ENCODE data around the gene ZIC5. TPM values are rescaled to one million over a fixed set of nuclear protein-coding genes. Genes with fewer than 3 reads are reported as not detected.

Gene ZIC5
- total RNA-seq, 1 experiment from 2014 or later: 5.2 TPM

- BruUV-seq (replicated peaks): no TSS peak
- ChIA-PET CTCF (no interaction called here), POLR2A (no interaction called here)
- Histone ChIP-seq H3K36me3 (ENCODE audit: control insufficient read depth, insufficient read depth, low read length) (no peaks in the 10 kb centered on the region; the same call in 1 of the 2 replicates), H3K4me1 (ENCODE audit: control insufficient read depth, insufficient read depth, low read length) (peaks cover 15% of the 10 kb centered on the region), H3K27ac (ENCODE audit: low read length) (no peak overlapping the region), H3K9me3 (ENCODE audit: control insufficient read depth, insufficient read depth, low read depth, low read length) (no peaks in the 10 kb centered on the region), H3K4me3 (ENCODE audit: low read depth in 2 of 2, low read length in 2 of 2) (no peak overlapping the region), H3K27me3 (ENCODE audit: control insufficient read depth, insufficient read depth, low read length) (no peaks in the 10 kb centered on the region)
- DNase-seq (ENCODE audit: low read depth, low spot score) (no peak), ATAC-seq (no peak)
- intact Hi-C loops (cut with micrococcal nuclease; ENCODE audit: unreplicated experiment) (no loop called here), in situ Hi-C loops (cut with HindIII; ENCODE audit: low pct_unique_long_range_greater_than_20kb, low sequenced_read_pairs) (no loop called here)
- TF ChIP-seq CTCF (IDR thresholded peaks at IDR 0.05) (no peak), POLR2AphosphoS5 (IDR thresholded peaks at IDR 0.05; ENCODE audit: low read depth, low read length) (no peak), TCF7L2 (IDR thresholded peaks at IDR 0.05; ENCODE audit: low read depth, low read length) (no peak), SIN3A (IDR thresholded peaks at IDR 0.05; ENCODE audit: borderline replicate concordance, insufficient read depth, low read depth, low read length) (no peak)
- TF ChIP-seq, protein P1, sequence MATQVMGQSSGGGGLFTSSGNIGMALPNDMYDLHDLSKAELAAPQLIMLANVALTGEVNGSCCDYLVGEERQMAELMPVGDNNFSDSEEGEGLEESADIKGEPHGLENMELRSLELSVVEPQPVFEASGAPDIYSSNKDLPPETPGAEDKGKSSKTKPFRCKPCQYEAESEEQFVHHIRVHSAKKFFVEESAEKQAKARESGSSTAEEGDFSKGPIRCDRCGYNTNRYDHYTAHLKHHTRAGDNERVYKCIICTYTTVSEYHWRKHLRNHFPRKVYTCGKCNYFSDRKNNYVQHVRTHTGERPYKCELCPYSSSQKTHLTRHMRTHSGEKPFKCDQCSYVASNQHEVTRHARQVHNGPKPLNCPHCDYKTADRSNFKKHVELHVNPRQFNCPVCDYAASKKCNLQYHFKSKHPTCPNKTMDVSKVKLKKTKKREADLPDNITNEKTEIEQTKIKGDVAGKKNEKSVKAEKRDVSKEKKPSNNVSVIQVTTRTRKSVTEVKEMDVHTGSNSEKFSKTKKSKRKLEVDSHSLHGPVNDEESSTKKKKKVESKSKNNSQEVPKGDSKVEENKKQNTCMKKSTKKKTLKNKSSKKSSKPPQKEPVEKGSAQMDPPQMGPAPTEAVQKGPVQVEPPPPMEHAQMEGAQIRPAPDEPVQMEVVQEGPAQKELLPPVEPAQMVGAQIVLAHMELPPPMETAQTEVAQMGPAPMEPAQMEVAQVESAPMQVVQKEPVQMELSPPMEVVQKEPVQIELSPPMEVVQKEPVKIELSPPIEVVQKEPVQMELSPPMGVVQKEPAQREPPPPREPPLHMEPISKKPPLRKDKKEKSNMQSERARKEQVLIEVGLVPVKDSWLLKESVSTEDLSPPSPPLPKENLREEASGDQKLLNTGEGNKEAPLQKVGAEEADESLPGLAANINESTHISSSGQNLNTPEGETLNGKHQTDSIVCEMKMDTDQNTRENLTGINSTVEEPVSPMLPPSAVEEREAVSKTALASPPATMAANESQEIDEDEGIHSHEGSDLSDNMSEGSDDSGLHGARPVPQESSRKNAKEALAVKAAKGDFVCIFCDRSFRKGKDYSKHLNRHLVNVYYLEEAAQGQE (IDR thresholded peaks at IDR 0.05; ENCODE audit: insufficient read depth in 1 of 2, low read depth in 2 of 2, low read length in 1 of 2): no peak
Observed at GRCh38 chr13:99973808-99974185, 2.2 kb upstream of the ZIC5 start.

GRCh38 chr13:99973163-99973807 is 1.7 kb upstream of the ZIC5 start:
- intact Hi-C loops (cut with micrococcal nuclease; ENCODE audit: unreplicated experiment) (no loop called here), in situ Hi-C loops (cut with HindIII; ENCODE audit: low pct_unique_long_range_greater_than_20kb, low sequenced_read_pairs) (no loop called here)
- DNase-seq (ENCODE audit: low read depth, low spot score) (no peak), ATAC-seq (no peak)
- H3K4me3 ChIP-seq (ENCODE audit: low read depth in 2 of 2, low read length in 2 of 2): no peak overlapping the region
- CTCF ChIA-PET: no interaction called here
- TF ChIP-seq SIN3A (IDR thresholded peaks at IDR 0.05; ENCODE audit: borderline replicate concordance, insufficient read depth, low read depth, low read length): no peak
- TF ChIP-seq, protein P1 (IDR thresholded peaks at IDR 0.05; ENCODE audit: insufficient read depth in 1 of 2, low read depth in 2 of 2, low read length in 1 of 2): no peak
- no peak for TF ChIP-seq CTCF (IDR thresholded peaks at IDR 0.05)
- TF ChIP-seq TCF7L2 (IDR thresholded peaks at IDR 0.05; ENCODE audit: low read depth, low read length): no peak
- TF ChIP-seq POLR2AphosphoS5 (IDR thresholded peaks at IDR 0.05; ENCODE audit: low read depth, low read length): no peak
- no peaks in the 10 kb centered on the region for H3K27me3 ChIP-seq (ENCODE audit: control insufficient read depth, insufficient read depth, low read length)
- H3K27ac ChIP-seq (ENCODE audit: low read length): no peak overlapping the region
- TSS peak; percentile 69 for BruUV-seq (replicated peaks)
- H3K4me1 ChIP-seq (ENCODE audit: control insufficient read depth, insufficient read depth, low read length): peaks cover 14% of the 10 kb centered on the region
- H3K9me3 ChIP-seq (ENCODE audit: control insufficient read depth, insufficient read depth, low read depth, low read length): no peaks in the 10 kb centered on the region
- no peaks in the 10 kb centered on the region; the same call in 1 of the 2 replicates for H3K36me3 ChIP-seq (ENCODE audit: control insufficient read depth, insufficient read depth, low read length)
- POLR2A ChIA-PET: no interaction called here
